ENCODE data around the gene AMOTL1. TPM values are rescaled to one million over a fixed set of nuclear protein-coding genes. Genes with fewer than 3 reads are reported as not detected.
"Not testable (repeated sequence)": the region's sequence is repeated elsewhere in the genome, so short reads cannot be mapped to it uniquely, and the experiment has no call there.

Gene AMOTL1
- total RNA-seq, 2 experiments from 2014 or later: 4.4 to 4.8 TPM

DNA sequence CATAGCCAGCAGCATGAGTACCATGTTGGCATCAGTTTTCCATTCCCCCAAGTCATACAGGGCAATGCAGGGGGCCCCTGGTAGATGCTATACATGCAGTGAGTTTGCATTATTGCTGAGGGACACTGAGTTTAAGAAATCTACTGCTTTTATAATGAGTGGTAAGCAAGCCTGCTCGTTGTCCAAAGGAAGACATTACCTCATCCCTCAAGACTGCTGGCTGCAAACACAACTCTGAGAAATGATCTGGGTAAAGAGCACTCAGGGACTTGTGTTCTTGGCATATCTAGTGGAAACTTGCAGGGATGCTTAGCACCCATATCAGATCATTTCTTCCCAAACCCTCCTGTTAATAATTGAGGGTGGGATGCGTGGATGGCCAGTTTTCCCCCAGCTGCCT lies 127.3 kb downstream of the AMOTL1 start:
- H3K27me3 Mint-ChIP-seq: peaks cover 17% of the 10 kb centered on the region
- no peaks in the 10 kb centered on the region for H3K4me1 Mint-ChIP-seq
- POLR2A ChIA-PET: no interaction called here

GRCh38 chr11:94895971-94896370 lies 127.8 kb downstream of the AMOTL1 start:
- H3K4me3 Mint-ChIP-seq: no peak overlapping the region
- peaks cover 2% of the 10 kb centered on the region for H3K36me3 Mint-ChIP-seq
- ATAC-seq (ENCODE audit: low read depth): no peak
- no peak overlapping the region for H3K27ac Mint-ChIP-seq
- no peaks in the 10 kb centered on the region for H3K4me1 Mint-ChIP-seq
- peaks cover 5% of the 10 kb centered on the region for H3K9me3 Mint-ChIP-seq
- POLR2A ChIA-PET: no interaction called here
- peaks cover 17% of the 10 kb centered on the region for H3K27me3 Mint-ChIP-seq
- no peak for DNase-seq

More for the DNA sequence above, 127.3 kb downstream of the AMOTL1 start:
- Mint-ChIP-seq H3K36me3 (peaks cover 2% of the 10 kb centered on the region), H3K4me3 (no peak overlapping the region), H3K9me3 (peaks cover 5% of the 10 kb centered on the region), H3K27ac (no peak overlapping the region)
- ATAC-seq (ENCODE audit: low read depth): no peak
- DNase-seq: no peak

GRCh38 chr11:94897330-94897768 lies 129.2 kb downstream of the AMOTL1 start:
- POLR2A ChIA-PET: no interaction called here
- Mint-ChIP-seq H3K9me3 (peaks cover 2% of the 10 kb centered on the region), H3K27ac (no peak overlapping the region), H3K36me3 (peaks cover 2% of the 10 kb centered on the region), H3K4me3 (no peak overlapping the region), H3K27me3 (peaks cover 7% of the 10 kb centered on the region), H3K4me1 (no peaks in the 10 kb centered on the region)
- ATAC-seq (ENCODE audit: low read depth): peak; percentile 33
- DNase-seq: no peak

GRCh38 chr11:94907226-94907625 lies 139.1 kb downstream of the AMOTL1 start:
- Mint-ChIP-seq H3K4me1 (no peaks in the 10 kb centered on the region), H3K4me3 (no peak overlapping the region), H3K27ac (no peak overlapping the region), H3K27me3 (no peaks in the 10 kb centered on the region), H3K9me3 (no peaks in the 10 kb centered on the region), H3K36me3 (peaks cover 3% of the 10 kb centered on the region)
- POLR2A ChIA-PET: no interaction called here
- DNase-seq (no peak), ATAC-seq (ENCODE audit: low read depth) (no peak)

DNA sequence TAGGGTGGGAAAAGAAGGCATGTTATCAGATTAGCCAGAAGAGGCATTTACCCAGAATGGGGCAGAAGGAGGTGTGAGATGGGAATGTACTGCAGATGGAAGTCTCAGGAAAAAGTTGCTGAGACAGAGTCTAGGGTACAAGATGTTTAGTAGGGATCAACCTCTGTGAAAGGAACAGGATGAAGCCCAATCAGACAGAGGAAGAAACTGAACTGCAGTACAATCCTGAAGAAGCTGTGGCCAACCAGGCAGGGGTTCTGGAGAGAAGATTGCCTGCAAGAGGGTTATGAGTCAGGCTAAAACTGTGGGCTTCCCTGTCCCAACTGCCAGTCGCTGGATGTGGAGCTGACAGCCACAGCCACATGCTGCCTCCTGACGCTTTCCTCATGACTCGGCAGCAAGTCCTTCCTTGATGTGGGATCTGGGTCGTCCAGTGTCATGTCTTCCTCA lies 141.2 kb downstream of the AMOTL1 start:
- Mint-ChIP-seq H3K27ac (no peak overlapping the region), H3K36me3 (peaks cover 3% of the 10 kb centered on the region), H3K9me3 (no peaks in the 10 kb centered on the region), H3K4me1 (no peaks in the 10 kb centered on the region), H3K27me3 (peaks cover 3% of the 10 kb centered on the region), H3K4me3 (no peak overlapping the region)
- ATAC-seq (ENCODE audit: low read depth) (no peak), DNase-seq (no peak)
- POLR2A ChIA-PET: no interaction called here

GRCh38 chr11:94910270-94910669 lies 142.1 kb downstream of the AMOTL1 start:
- DNase-seq (no peak), ATAC-seq (ENCODE audit: low read depth) (no peak)
- Mint-ChIP-seq H3K4me1 (no peaks in the 10 kb centered on the region), H3K9me3 (no peaks in the 10 kb centered on the region), H3K36me3 (no peaks in the 10 kb centered on the region), H3K27ac (no peak overlapping the region), H3K4me3 (no peak overlapping the region), H3K27me3 (peaks cover 4% of the 10 kb centered on the region)
- POLR2A ChIA-PET: no interaction called here

DNA sequence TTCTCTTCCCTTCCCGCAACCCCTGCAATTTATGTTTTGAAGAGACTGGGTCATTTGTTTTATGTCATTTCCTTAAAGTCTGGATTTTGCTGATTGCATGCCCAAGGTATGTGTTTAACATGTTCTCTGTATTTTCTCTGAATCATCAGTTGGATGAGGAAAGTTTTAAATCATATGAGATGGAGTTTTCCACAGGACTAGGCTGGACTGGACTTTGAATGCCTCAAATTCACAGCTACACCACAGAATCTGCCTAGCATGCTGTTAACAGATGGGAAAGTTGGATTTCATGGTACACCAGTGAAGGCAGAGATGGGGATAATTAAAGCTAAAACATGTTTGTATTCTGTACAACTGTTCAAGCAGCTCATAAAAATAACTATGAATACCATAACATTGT lies 142.6 kb downstream of the AMOTL1 start:
- H3K36me3 Mint-ChIP-seq: no peaks in the 10 kb centered on the region
- H3K9me3 Mint-ChIP-seq: no peaks in the 10 kb centered on the region
- H3K27me3 Mint-ChIP-seq: peaks cover 4% of the 10 kb centered on the region
- H3K4me3 Mint-ChIP-seq: no peak overlapping the region
- ATAC-seq (ENCODE audit: low read depth): no peak
- POLR2A ChIA-PET: no interaction called here
- DNase-seq: no peak
- no peak overlapping the region for H3K27ac Mint-ChIP-seq
- no peaks in the 10 kb centered on the region for H3K4me1 Mint-ChIP-seq

DNA sequence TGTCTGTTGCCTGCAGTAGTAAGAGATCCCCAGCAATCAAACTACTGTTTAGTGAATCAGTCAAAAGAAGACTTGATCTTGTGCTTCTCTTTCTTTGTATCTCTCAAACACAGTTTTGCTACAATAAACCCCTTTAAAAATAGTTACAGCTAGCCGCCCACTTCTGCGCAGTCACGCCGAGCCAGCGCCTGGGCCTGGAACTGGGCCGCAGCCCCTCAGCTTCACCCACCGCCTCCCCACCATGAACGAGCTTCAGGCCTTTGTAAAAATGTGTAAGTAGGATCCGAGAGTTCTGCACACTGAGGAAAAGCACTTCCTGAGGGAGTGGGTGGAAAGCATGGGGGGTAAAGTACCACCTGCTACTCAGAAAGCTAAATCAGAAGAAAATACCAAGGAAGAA lies 144.7 kb downstream of the AMOTL1 start:
- H3K4me1 Mint-ChIP-seq: no peaks in the 10 kb centered on the region
- H3K36me3 Mint-ChIP-seq: no peaks in the 10 kb centered on the region
- H3K27me3 Mint-ChIP-seq: peaks cover 4% of the 10 kb centered on the region
- no peak for DNase-seq
- POLR2A ChIA-PET: no interaction called here
- no peaks in the 10 kb centered on the region for H3K9me3 Mint-ChIP-seq
- no peak overlapping the region for H3K4me3 Mint-ChIP-seq
- no peak for ATAC-seq (ENCODE audit: low read depth)
- H3K27ac Mint-ChIP-seq: no peak overlapping the region

DNA sequence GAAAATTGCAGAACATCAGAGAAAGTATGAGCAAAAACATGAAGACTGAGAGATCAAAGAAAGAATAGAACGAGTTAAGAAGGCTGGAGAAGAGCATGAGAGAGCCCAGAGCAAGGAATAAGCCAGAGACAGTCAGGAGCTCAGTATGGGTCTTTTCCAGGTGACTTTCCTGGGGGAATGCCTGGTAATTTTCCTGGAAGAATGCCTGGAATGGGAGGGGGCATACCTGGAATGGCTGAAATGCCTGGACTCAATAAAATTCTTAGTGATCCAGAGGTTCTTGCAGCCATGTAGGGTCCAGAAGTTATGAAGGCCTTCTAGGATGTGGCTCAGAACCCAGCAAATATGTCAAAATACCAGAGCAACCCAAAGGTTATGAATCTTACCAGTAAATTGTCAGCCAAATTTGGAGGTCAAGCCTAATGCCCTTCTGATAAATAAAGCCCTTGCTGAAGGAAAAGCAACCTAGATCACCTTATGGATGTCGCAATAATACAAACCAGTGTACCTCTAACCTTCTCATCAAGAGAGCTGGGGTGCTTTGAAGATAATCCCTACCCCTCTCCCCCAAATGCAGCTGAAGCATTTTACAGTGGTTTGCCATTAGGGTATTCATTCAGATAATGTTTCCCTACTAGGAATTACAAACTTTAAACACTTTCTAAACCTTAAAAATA lies 145.7 kb downstream of the AMOTL1 start:
- POLR2A ChIA-PET; H3K27me3 Mint-ChIP-seq; H3K4me3 Mint-ChIP-seq; H3K4me1 Mint-ChIP-seq; H3K36me3 Mint-ChIP-seq; ATAC-seq (ENCODE audit: low read depth); H3K27ac Mint-ChIP-seq; H3K9me3 Mint-ChIP-seq; DNase-seq: not testable (repeated sequence)

DNA sequence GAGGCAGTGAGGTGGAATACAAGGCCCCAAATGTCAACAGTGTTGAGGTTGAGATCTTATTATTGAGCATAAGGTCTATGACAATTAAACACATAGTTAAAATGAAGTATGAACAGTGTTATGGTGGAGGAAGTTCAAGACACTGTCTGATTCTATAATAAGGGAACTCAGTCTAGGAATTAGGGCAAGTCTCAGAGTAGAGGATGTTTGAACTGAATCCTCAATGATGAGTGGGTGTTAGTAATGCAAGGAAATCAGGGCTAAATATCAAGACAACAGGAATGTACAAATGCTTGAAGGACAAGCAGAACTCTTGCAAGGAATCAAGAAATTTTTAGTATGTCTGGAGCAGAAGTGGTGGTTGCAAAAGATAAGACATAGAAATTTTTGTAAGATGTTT lies 152.2 kb downstream of the AMOTL1 start:
- H3K27ac Mint-ChIP-seq: no peak overlapping the region
- DNase-seq (no peak), ATAC-seq (ENCODE audit: low read depth) (no peak)
- H3K36me3 Mint-ChIP-seq: peaks cover 6% of the 10 kb centered on the region
- H3K4me3 Mint-ChIP-seq: no peak overlapping the region
- POLR2A ChIA-PET: no interaction called here
- peaks cover 12% of the 10 kb centered on the region for H3K4me1 Mint-ChIP-seq
- H3K9me3 Mint-ChIP-seq: peaks cover 4% of the 10 kb centered on the region
- H3K27me3 Mint-ChIP-seq: no peaks in the 10 kb centered on the region

DNA sequence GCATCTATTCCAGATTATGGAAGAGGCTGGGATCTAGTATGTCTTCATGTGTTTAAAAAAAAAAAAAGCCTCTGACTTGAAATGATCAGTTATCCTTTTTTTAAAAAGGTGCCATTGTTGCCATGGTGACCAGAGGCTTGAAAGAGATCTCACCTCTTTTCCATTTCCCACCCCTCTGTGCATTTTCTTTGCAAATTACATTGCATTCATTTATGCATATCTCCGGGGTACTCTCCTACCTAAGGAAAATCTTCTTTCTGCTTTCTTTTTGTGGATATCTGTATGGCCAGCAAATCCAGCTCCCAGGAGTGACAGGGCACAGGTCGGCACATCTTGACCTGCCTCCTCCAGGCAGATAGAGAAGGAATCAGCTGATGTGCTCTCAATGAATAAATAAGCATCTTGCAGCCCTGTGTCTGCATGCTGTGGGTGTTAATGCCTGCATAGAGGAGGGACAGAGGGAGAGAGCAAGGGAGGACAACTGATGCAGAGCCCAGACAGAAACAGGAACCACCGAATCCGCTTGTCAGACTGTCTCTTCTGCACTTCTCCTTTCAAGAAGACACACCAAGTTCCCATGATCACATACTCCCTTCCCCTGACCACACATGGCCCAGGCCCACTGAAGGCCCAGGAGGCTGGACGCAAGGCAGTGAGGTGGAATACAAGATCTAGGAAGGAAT lies 154.3 kb downstream of the AMOTL1 start:
- Mint-ChIP-seq H3K4me3 (no peak overlapping the region), H3K27me3 (no peaks in the 10 kb centered on the region), H3K36me3 (peaks cover 12% of the 10 kb centered on the region), H3K27ac (no peak overlapping the region), H3K9me3 (peaks cover 4% of the 10 kb centered on the region), H3K4me1 (peaks cover 20% of the 10 kb centered on the region)
- POLR2A ChIA-PET: no interaction called here
- ATAC-seq (ENCODE audit: low read depth): no peak
- DNase-seq: no peak

GRCh38 chr11:94923004-94923334 lies 154.8 kb downstream of the AMOTL1 start:
- Mint-ChIP-seq H3K36me3 (peaks cover 12% of the 10 kb centered on the region), H3K4me1 (peaks cover 20% of the 10 kb centered on the region), H3K27ac (no peak overlapping the region), H3K4me3 (no peak overlapping the region), H3K9me3 (peaks cover 4% of the 10 kb centered on the region), H3K27me3 (no peaks in the 10 kb centered on the region)
- no peak for ATAC-seq (ENCODE audit: low read depth)
- no peak for DNase-seq
- POLR2A ChIA-PET: no interaction called here

GRCh38 chr11:94924171-94924572 lies 156.0 kb downstream of the AMOTL1 start:
- Mint-ChIP-seq H3K4me1 (peaks cover 30% of the 10 kb centered on the region), H3K36me3 (peaks cover 12% of the 10 kb centered on the region), H3K27me3 (no peaks in the 10 kb centered on the region), H3K9me3 (peaks cover 4% of the 10 kb centered on the region), H3K27ac (peak overlapping the region; percentile 85), H3K4me3 (peak overlapping the region; percentile 4)
- ATAC-seq (ENCODE audit: low read depth) (peak; percentile 23), DNase-seq (no peak)
- POLR2A ChIA-PET: interaction anchor here (1.2 kb wide), 1 partner anchor 11 kb away, joined by 4 read pairs; no protein-coding TSS in a partner anchor

GRCh38 chr11:94924612-94925011 lies 156.5 kb downstream of the AMOTL1 start:
- ATAC-seq (ENCODE audit: low read depth) (peak; percentile 81), DNase-seq (no peak)
- H3K27ac Mint-ChIP-seq: peak overlapping the region; percentile 85
- H3K9me3 Mint-ChIP-seq: peaks cover 4% of the 10 kb centered on the region
- POLR2A ChIA-PET: interaction anchor here (1.2 kb wide), 1 partner anchor 10 kb away, joined by 4 read pairs; no protein-coding TSS in a partner anchor
- no peaks in the 10 kb centered on the region for H3K27me3 Mint-ChIP-seq
- peaks cover 12% of the 10 kb centered on the region for H3K36me3 Mint-ChIP-seq
- peak overlapping the region; percentile 52 for H3K4me3 Mint-ChIP-seq
- H3K4me1 Mint-ChIP-seq: peaks cover 30% of the 10 kb centered on the region

All from activated naive CD8-positive, alpha-beta T cell treated with anti-CD3 and anti-CD28 coated beads, Interleukin-2, amount 10 ng/mL, durations not matched to agents 7 days and 5 days (primary cell).